GM12801 (cell line): ENCODE measurements around the gene GSE1.

Experiments
- CTCF ChIP-seq: IDR thresholded peaks from one replicate; pipeline ENCODE4 v1.5.1; 2011; ENCODE audit warnings: control low read depth; ENCODE audit not compliant: insufficient read length; ENCODE audit errors: extremely low read depth

GSE1 gene

DNA sequence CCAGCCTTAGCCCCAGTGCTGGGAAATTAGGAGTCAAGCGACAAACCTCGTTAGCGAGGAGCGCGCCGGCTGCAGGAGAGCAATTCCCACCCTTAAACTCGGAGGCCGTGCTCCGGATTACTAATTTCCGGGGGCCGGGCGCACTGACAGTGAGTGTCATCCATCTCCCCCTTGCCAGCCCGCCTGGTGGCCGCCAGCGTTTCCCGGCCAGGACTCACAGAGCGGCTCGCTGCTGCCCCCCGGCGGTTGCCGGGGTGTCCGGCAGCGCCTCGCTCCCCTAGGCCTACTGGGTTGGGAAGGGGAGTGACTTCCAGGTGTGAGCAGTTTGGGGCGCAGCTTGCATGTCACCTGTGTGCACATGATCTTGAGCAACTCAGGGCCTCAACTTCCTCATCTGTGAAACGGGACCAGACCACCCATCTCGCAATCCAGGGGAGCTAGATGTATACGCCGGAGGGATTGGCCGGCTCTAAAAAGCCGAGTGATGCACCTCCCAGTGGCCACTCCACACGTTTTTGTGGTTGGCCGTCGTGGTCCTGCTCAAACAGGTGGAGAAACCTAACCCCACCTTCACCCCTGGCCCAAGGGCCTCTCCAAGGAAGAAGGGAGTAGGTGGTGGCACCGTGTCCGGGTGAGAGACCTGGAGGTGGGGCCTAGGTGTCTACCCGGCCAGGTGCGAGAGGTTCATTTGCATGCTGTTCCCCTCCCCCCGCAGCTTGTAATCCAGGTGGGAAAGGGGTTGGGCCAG, 2.5 kb upstream of the GSE1 start:
- no peak for TF ChIP-seq CTCF

- no peak for TF ChIP-seq CTCF
Observed at GRCh38 chr16:85611194-85611443, 2.0 kb upstream of the GSE1 start.

DNA sequence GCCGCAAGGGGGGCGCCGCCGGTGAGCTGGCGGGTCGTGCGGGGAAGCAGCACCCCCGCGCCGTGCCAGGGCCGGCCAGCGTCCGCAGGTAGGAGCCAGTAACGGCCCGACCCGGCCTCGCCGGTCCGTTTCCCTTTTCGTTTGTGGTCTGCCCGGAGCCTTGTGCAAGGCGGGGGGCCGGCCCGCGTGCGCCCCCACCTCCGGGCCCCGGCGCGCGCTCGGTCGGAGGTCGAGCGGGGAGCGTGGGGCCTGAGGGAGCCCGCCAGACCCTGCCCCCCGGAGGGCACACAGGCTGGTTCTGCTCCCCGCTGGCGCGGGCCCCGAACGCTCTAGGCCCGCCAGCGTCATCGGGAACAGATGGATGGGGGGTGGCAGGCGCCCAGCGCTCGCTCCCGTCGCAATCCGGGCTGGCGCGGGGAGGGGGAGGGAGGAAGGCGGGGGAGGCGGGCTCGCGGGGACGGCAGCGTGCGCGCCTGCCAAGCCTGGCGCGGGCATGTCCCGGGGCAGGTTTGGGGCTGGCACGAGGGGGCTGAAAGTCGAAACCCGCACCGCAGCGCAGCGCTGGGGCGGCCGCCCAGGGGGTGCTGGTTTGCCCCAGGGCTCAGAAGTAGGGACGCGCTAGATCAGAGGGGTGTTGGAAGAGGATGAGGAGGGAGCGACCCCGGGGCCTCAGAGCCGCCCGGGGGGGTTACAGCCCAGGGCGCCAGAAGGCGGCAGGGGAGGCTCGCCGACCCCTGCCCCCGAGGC, 1.5 kb upstream of the GSE1 start:
- no peak for TF ChIP-seq CTCF

DNA sequence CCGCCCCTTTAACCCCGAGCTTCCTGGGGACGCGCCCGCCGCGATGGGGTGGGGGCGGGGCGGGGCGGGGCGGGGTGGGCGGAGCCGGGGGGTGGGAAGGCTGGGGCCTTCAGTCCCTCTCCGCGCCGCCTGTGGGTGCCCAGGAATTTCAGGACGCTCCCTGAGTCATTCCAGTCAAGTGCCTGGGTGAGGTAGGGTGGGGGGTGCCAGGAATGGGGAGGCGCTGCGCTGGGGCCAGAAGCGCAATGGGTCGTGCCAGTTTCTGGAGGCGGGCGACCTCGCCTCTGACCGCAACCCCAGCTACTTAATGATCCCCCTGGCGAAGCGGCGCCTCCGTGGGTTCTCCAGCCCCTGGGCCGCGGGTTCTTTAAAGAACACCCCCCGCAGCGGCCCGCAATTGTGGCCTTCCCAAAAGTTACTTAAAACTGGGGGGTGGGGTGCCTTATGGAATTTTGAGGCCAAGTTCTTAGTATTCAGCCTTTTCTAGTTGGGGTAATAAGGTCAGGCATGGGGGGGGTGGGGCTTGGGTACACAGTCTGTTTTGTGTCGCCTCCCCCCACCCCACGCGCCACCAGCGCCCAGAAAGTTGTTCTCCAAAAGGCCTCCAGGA, 826 bp upstream of the GSE1 start:
- no peak for TF ChIP-seq CTCF

- TF ChIP-seq CTCF, result no peak
Observed at GRCh38 chr16:85613604-85614337, 649 bp downstream of the GSE1 start.

GRCh38 chr16:85614338-85615013, 1.4 kb downstream of the GSE1 start:
- no peak for TF ChIP-seq CTCF
